ENCODE measurements around the gene DGKI. TPM values are rescaled to one million over a fixed set of nuclear protein-coding genes. Genes with fewer than 3 reads are reported as not detected.

DGKI gene
- total and polyA plus RNA-seq, 2 of the 4 experiments (the other 2 are of a cell fraction), result 3.9 to 15.8 TPM

DNA sequence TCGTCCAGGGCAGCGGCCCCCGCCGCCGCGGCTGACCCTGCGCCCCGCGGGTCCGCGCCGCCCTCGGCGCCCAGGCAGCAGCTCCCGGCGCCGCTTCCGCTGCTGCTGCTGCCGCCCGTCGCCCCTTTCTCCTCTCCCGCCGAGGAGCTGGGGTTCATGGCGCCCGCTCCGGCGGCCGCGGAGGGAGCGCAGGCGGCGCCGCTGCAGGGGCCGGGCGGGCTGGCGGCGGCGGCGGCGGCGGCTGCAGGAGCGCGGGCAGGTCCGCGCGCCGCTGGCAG lies 286 bp downstream of the DGKI start:
- intact Hi-C loops (cut with micrococcal nuclease), result loop anchor here (2.0 to 5.0 kb wide), 2 partner anchors 36 to 190 kb away; no protein-coding TSS in a partner anchor

More for the DNA sequence above, 286 bp downstream of the DGKI start:
- in situ Hi-C loops (cut with MboI; ENCODE audit: low sequenced_read_pairs) (no loop called here), dilution Hi-C loops (cut with HindIII; ENCODE audit: low sequenced_read_pairs, unreplicated experiment) (no loop called here)
- Histone ChIP-seq H3K4me1 (ENCODE audit: control insufficient read depth, insufficient read depth, low read length) (peaks cover 7% of the 10 kb centered on the region; the same call in 1 of the 2 replicates), H3K79me1 (ENCODE audit: low read depth in 1 of 2, low read length in 2 of 2) (0 out of 4 replicates have a peak, but pooled peaks cover 0 to 3% of the 10 kb centered on the region in 2 experiments), H3K9me1 (ENCODE audit: insufficient read depth, low read length) (0 out of 2 replicates have a peak, but pooled peaks cover 4% of the 10 kb centered on the region), H3K4ac (ENCODE audit: low read depth, low read length) (no peak overlapping the region), H4K91ac (ENCODE audit: insufficient read depth, low read depth, low read length) (no peak overlapping the region), H3K18ac (ENCODE audit: low read depth, low read length) (no peak overlapping the region), H2BK15ac (ENCODE audit: low read depth, low read length) (no peak overlapping the region), H4K8ac (ENCODE audit: low read depth in 2 of 2, low read length in 2 of 2) (no peak overlapping the region), H2AK5ac (ENCODE audit: low read depth, low read length) (no peak overlapping the region), H3K4me2 (ENCODE audit: low read depth, low read length) (peak overlapping the region; percentile 47), H3K9me3 (ENCODE audit: control insufficient read depth, insufficient read depth, low read length) (no peaks in the 10 kb centered on the region), H3K27me3 (ENCODE audit: control insufficient read depth, insufficient read depth, low read length) (no peaks in the 10 kb centered on the region; the same call in 1 of the 2 replicates), H2AFZ (replicated peaks; ENCODE audit: low read length, poor library complexity) (peak overlapping the region; percentile 94), H2BK20ac (ENCODE audit: low read depth, low read length) (no peak overlapping the region), H3K56ac (ENCODE audit: extremely low read depth, insufficient read depth, low read length) (no peak overlapping the region), H2BK5ac (ENCODE audit: low read depth, low read length, poor library complexity, severe bottlenecking) (no peak overlapping the region), H2AK9ac (replicated peaks; ENCODE audit: low read depth, low read length, poor library complexity) (peak overlapping the region; percentile 80), H3K4me3 (ENCODE audit: insufficient read depth, low read depth, low read length) (peak overlapping the region; percentile 37), H3K23ac (ENCODE audit: low read depth, low read length) (no peak overlapping the region), H2BK120ac (ENCODE audit: low read depth, low read length) (no peak overlapping the region), H3K27ac (ENCODE audit: insufficient read depth, low read length) (no peak overlapping the region), H3K9ac (ENCODE audit: low read depth, low read length) (no peak overlapping the region), H4K5ac (ENCODE audit: low read depth, low read length) (no peak overlapping the region), H3K14ac (replicated peaks; ENCODE audit: low read depth, low read length) (no peak overlapping the region), H4K20me1 (ENCODE audit: insufficient read depth, low read length) (no peaks in the 10 kb centered on the region; the same call in 1 of the 2 replicates), H3K36me3 (ENCODE audit: control insufficient read depth, insufficient read depth, low read length) (no peaks in the 10 kb centered on the region; the same call in 1 of the 2 replicates)
- POLR2A ChIA-PET (ENCODE audit: unreplicated experiment), result no interaction called here
- BruUV-seq (replicated peaks), result no TSS peak
- CTCF ChIA-PET, result interaction anchor here (2.5 kb wide), 1 partner anchor 190 kb away, joined by 8 read pairs; no protein-coding TSS in a partner anchor
- WGBS, 2 experiments (ENCODE audit: extremely low coverage in 2 of 2, insufficient read length in 1 of 2), result 0% methylated on average over 9 of the region's 47 CpGs; no CpG with 5 or more reads in 1 of the 2 experiments
- TF ChIP-seq FOS (IDR thresholded peaks at IDR 0.05; ENCODE audit: low read depth, low read length) (no peak), CHD1 (IDR thresholded peaks at IDR 0.05; ENCODE audit: low read depth, low read length) (no peak), RFX5 (IDR thresholded peaks at IDR 0.05; ENCODE audit: low read depth, low read length) (no peak)
- DNase-seq (no peak), ATAC-seq (ENCODE audit: low read depth) (peak; percentile 44)
